GM23338 (cell line): Measurements from ENCODE around the gene ELN.

ENCODE experiments used
- CREB1 ChIP-seq: fragments of 250-450 bp; sonication (Bioruptor Pico); IDR thresholded peaks from 2 replicates; pipeline ENCODE4 v1.5.0; 2020; ENCODE audit warnings: low read depth, mild to moderate bottlenecking, moderate library complexity
- ETS1 ChIP-seq: IDR thresholded peaks from 2 replicates; pipeline ENCODE4 v1.6.1; 2016; ENCODE audit warnings: antibody characterized with exemption
- EZH2 ChIP-seq: fragments of 200-600 bp; sonication (generic); IDR thresholded peaks from one replicate; pipeline ENCODE4 v1.8.0; 2017; ENCODE audit warnings: antibody characterized with exemption, mild to moderate bottlenecking, low read depth; ENCODE audit not compliant: unreplicated experiment
- EZH2phosphoT487 ChIP-seq: fragments of 200-600 bp; sonication (generic); IDR thresholded peaks from one replicate; pipeline ENCODE4 v1.8.1; 2018; ENCODE audit warnings: antibody characterized with exemption; ENCODE audit not compliant: unreplicated experiment
- JUNB ChIP-seq: IDR thresholded peaks from one replicate; pipeline ENCODE4 v1.6.1; 2016; ENCODE audit warnings: antibody characterized with exemption; ENCODE audit not compliant: unreplicated experiment
- POLR2AphosphoS5 ChIP-seq: IDR thresholded peaks from 2 replicates; pipeline ENCODE4 v1.6.1; 2016; ENCODE audit warnings: antibody characterized with exemption, low read depth
- REST ChIP-seq: IDR thresholded peaks from one replicate; pipeline ENCODE4 v1.6.1; 2018; ENCODE audit warnings: antibody characterized with exemption; ENCODE audit not compliant: unreplicated experiment
- ZNF114 ChIP-seq: fragments of 250-450 bp; sonication (Bioruptor Pico); IDR thresholded peaks from 2 replicates; pipeline ENCODE4 v1.5.0; 2020; ENCODE audit warnings: mild to moderate bottlenecking, moderate library complexity
- ZNF331 ChIP-seq: fragments of 250-450 bp; sonication (Bioruptor Pico); IDR thresholded peaks from 2 replicates; pipeline ENCODE4 v1.5.0; 2020; ENCODE audit warnings: low read depth, mild to moderate bottlenecking, moderate library complexity
- ZNF462 ChIP-seq: fragments of 250-450 bp; sonication (Bioruptor Pico); IDR thresholded peaks from 2 replicates; pipeline ENCODE4 v1.5.0; 2020; ENCODE audit warnings: mild to moderate bottlenecking, moderate library complexity
- TF ChIP-seq, protein P1 (sequence below), 2 experiments: fragments of 200-600 bp in 1 of 2; sonication (generic) in 1 of 2; conservative IDR thresholded peaks; 2 replicates each; pipeline versions ENCODE4 v1.5.1 to v1.6.1; 2016 to 2017; ENCODE audit warnings: antibody characterized with exemption in 2 of 2, low read depth in 2 of 2, mild to moderate bottlenecking in 2 of 2, moderate library complexity in 1 of 2

- TF ChIP-seq, protein P1, sequence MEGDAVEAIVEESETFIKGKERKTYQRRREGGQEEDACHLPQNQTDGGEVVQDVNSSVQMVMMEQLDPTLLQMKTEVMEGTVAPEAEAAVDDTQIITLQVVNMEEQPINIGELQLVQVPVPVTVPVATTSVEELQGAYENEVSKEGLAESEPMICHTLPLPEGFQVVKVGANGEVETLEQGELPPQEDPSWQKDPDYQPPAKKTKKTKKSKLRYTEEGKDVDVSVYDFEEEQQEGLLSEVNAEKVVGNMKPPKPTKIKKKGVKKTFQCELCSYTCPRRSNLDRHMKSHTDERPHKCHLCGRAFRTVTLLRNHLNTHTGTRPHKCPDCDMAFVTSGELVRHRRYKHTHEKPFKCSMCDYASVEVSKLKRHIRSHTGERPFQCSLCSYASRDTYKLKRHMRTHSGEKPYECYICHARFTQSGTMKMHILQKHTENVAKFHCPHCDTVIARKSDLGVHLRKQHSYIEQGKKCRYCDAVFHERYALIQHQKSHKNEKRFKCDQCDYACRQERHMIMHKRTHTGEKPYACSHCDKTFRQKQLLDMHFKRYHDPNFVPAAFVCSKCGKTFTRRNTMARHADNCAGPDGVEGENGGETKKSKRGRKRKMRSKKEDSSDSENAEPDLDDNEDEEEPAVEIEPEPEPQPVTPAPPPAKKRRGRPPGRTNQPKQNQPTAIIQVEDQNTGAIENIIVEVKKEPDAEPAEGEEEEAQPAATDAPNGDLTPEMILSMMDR (conservative IDR thresholded peaks at IDR 0.05; ENCODE audit: low read depth in 2 of 2): no peak
- no peak for TF ChIP-seq EZH2
- TF ChIP-seq REST: no peak
- no peak for TF ChIP-seq ZNF114 (CRISPR knock-in tag)
- TF ChIP-seq ZNF462: no peak
- no peak for TF ChIP-seq EZH2phosphoT487
- TF ChIP-seq JUNB: no peak
- TF ChIP-seq POLR2AphosphoS5: no peak
- no peak for TF ChIP-seq ZNF331 (CRISPR knock-in tag)
- no peak for TF ChIP-seq CREB1
- no peak for TF ChIP-seq ETS1
Measured at GRCh38 chr7:74029089-74029785, 1.3 kb downstream of the ELN start.
